ENCODE data around the gene NAA20. TPM values are rescaled to one million over a fixed set of nuclear protein-coding genes. Genes with fewer than 3 reads are reported as not detected.

NAA20 gene, protein sequence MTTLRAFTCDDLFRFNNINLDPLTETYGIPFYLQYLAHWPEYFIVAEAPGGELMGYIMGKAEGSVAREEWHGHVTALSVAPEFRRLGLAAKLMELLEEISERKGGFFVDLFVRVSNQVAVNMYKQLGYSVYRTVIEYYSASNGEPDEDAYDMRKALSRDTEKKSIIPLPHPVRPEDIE
- total RNA-seq: 53.6 and 54.9 TPM in 2 replicates

DNA sequence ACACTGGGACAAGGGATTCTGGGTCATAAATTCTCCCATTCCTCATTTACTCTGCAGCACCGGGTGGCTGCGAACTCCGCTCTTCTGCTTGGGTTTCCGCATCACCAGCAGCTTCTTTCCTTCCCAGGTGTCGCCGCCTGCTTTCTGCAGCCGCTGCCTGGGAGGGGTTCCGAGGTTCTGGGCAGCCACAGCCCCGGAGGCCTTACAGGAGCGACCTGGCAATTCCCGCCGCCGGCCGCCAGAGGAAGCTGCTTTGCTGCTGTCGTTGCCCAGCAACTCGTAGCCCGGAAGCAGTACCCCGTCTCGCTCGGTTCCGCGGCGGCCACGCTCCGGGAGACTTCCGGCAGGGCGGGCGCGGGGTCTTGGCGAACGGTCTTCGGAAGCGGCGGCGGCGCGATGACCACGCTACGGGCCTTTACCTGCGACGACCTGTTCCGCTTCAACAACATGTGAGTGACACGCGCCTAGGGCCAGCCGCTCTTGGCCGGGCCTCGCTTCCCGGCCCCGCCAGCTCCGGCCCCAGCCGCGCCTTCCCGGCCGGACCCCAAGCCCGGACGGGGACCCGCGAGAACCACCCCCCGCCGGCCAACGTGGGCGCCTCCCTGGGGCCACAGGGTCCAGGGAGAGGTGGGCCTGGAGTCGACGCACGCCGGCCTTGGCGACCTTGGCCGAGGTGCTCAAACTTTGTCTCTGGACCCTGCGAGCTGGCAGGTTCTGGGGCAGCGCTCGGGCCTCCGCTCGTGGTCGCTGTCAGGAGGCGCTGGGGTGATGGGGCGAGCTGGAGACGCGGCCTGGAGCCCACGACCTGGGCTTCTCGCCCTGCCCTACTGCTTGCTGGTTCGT lies at the start of gene NAA20:
Gene NAA20 (plus strand): TSS at position 362 of the 843 bp plus-strand sequence. CDS start 35 bp downstream, at position 397.
- DNase-seq (ENCODE audit: low read depth): peak; percentile 77
- Histone ChIP-seq H3K36me3 (ENCODE audit: control insufficient read depth, insufficient read depth, low read length) (no peaks in the 10 kb centered on the region), H3K4me3 (ENCODE audit: low read depth, low read length) (peak within 1 kb of the TSS; percentile 89), H3K27me3 (ENCODE audit: control insufficient read depth, insufficient read depth, low read length) (no peaks in the 10 kb centered on the region)
- TF ChIP-seq CTCF (IDR thresholded peaks at IDR 0.05; ENCODE audit: insufficient read depth, low read length, poor library complexity, severe bottlenecking): peak; percentile 81

DNA sequence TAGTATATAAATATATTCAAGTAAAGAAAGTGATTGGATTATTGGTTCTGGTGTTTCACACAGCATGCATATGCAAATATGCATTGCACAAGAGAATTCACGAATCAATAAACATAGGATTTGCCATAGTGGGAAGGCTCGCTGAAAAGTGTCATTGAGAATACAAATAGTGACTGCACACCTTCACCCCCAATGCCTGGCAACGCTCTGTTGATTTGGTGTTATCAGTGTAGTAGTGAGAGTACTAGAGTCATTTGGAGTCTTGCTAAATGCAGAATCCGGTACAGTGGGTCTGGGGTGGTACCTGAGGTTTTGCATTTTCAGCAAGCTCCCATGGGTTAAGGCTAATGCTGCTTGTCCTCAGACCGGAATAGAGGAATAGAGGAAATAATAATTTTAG lies 49.7 kb upstream of the NAA20 start:
- no peak for TF ChIP-seq CTCF (IDR thresholded peaks at IDR 0.05; ENCODE audit: insufficient read depth, low read length, poor library complexity, severe bottlenecking)

GRCh38 chr20:19968028-19968427 lies 49.1 kb upstream of the NAA20 start:
- DNase-seq (ENCODE audit: low read depth): no peak
- TF ChIP-seq CTCF (IDR thresholded peaks at IDR 0.05; ENCODE audit: insufficient read depth, low read length, poor library complexity, severe bottlenecking): no peak
- no peak overlapping the region for H3K4me3 ChIP-seq (ENCODE audit: low read depth, low read length)
- H3K36me3 ChIP-seq (ENCODE audit: control insufficient read depth, insufficient read depth, low read length): peaks cover 1% of the 10 kb centered on the region
- H3K27me3 ChIP-seq (ENCODE audit: control insufficient read depth, insufficient read depth, low read length): no peaks in the 10 kb centered on the region

More for the DNA sequence above, 49.7 kb upstream of the NAA20 start:
- peaks cover 1% of the 10 kb centered on the region for H3K36me3 ChIP-seq (ENCODE audit: control insufficient read depth, insufficient read depth, low read length)
- no peak overlapping the region for H3K4me3 ChIP-seq (ENCODE audit: low read depth, low read length)
- H3K27me3 ChIP-seq (ENCODE audit: control insufficient read depth, insufficient read depth, low read length): no peaks in the 10 kb centered on the region
- DNase-seq (ENCODE audit: low read depth): no peak

DNA sequence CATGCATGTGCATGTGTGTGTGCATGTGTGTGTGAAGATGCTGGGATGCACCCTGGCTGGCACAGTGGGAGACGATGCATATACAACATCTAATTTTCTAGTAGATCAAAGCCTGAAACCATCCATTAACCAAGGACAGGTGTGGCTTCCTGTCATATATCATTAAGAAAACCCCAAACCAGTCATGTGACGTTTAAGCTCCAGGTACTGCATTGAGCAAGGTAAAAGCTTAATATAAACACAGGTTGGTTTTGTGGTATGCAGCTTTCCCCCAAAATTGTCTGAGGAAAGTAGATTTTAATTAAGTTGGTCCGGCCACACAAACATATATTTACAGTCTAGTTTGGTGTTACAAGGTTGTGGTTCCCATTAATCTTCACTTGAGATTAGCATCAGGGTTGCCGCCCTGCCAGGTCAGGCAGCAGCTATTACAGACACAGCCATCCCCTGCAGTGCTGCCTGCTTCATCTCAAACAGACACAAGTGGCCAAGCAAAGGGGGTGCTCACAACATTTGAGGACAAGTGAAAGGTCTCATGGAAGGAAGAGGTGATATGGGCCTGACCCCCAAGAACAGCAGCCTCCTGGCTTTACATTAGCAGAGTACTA lies 48.6 kb upstream of the NAA20 start:
- TF ChIP-seq CTCF (IDR thresholded peaks at IDR 0.05; ENCODE audit: insufficient read depth, low read length, poor library complexity, severe bottlenecking): no peak
- Histone ChIP-seq H3K36me3 (ENCODE audit: control insufficient read depth, insufficient read depth, low read length) (peaks cover 1% of the 10 kb centered on the region), H3K4me3 (ENCODE audit: low read depth, low read length) (no peak overlapping the region), H3K27me3 (ENCODE audit: control insufficient read depth, insufficient read depth, low read length) (no peaks in the 10 kb centered on the region)
- no peak for DNase-seq (ENCODE audit: low read depth)

DNA sequence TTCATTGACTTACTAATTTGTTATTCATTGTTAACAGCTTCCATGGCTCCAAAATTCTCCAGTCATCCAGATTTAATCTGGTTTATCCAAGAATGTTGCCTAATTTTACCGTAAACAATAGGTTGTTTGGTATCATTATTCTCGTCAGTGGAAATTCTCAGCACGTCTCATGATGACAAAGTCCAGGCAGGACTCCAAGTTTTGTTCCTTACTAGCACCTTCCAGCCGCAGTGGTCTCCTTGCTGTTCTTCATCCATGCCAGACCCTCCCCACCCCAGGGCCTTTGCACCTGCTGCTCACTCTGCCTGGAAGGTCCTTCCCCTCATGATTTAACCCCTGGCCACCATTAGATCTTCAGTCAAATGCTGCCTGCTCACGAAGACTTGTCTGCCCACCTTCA lies 48.1 kb upstream of the NAA20 start:
- Histone ChIP-seq H3K4me3 (ENCODE audit: low read depth, low read length) (no peak overlapping the region), H3K36me3 (ENCODE audit: control insufficient read depth, insufficient read depth, low read length) (peaks cover 1% of the 10 kb centered on the region), H3K27me3 (ENCODE audit: control insufficient read depth, insufficient read depth, low read length) (no peaks in the 10 kb centered on the region)
- DNase-seq (ENCODE audit: low read depth): no peak
- no peak for TF ChIP-seq CTCF (IDR thresholded peaks at IDR 0.05; ENCODE audit: insufficient read depth, low read length, poor library complexity, severe bottlenecking)
